Muscle layer of colon (tissue), 2 donors: ENCODE measurements around the gene SAP130.

Experiments used
- H3K27ac ChIP-seq: one replicate; pipeline ENCODE4 v1.7.0; 2013; ENCODE audit warnings: low read depth, mild to moderate bottlenecking, low read length, moderate library complexity
- H3K27me3 ChIP-seq, 2 donors: one replicate each; pipeline ENCODE4 v1.7.0; 2013; ENCODE audit warnings: low read length in 2 of 2, mild to moderate bottlenecking in 2 of 2; ENCODE audit not compliant: insufficient read depth in 2 of 2, control insufficient read depth in 1 of 2
- H3K36me3 ChIP-seq: one replicate; pipeline ENCODE4 v1.7.0; 2013; ENCODE audit warnings: mild to moderate bottlenecking, low read length; ENCODE audit not compliant: insufficient read depth
- H3K4me1 ChIP-seq: one replicate; pipeline ENCODE4 v1.7.0; 2013; ENCODE audit warnings: mild to moderate bottlenecking, low read length; ENCODE audit not compliant: insufficient read depth
- H3K4me3 ChIP-seq, 2 donors: one replicate each; pipeline ENCODE4 v1.7.0; 2013; ENCODE audit warnings: low read length in 2 of 2, low read depth in 1 of 2, mild to moderate bottlenecking in 1 of 2, moderate library complexity in 1 of 2
- H3K9ac ChIP-seq: one replicate; pipeline ENCODE4 v1.7.0; 2013; ENCODE audit warnings: low read length
- H3K9me3 ChIP-seq: one replicate; pipeline ENCODE4 v1.7.0; 2013; ENCODE audit warnings: mild to moderate bottlenecking, low read length
- donor health status: abdominal sarcoma.
- donor health status: Adenocarcinoma of cecum.

SAP130 gene

DNA sequence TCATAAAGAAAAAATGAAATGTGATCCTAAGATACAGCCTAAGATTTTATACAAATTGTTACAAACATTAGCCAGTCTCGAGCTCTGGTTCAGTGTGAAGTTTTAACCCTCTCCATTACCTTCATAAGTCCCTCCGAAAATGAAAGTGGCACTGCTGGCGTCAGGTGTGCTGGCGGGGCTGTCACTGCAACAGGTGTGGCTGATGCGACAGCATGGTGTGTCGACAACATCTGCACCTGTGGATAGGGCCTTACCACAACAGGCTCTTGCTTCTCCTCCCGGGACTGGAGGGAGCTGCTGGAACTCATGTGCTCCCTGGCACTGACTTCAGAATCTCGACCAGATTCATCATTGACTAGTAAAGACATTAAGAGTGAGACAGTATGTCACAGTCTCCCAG is 10.3 kb downstream of the SAP130 start:
- H3K9me3 ChIP-seq: no peaks in the 10 kb centered on the region
- no peaks in the 10 kb centered on the region for H3K27me3 ChIP-seq
- H3K36me3 ChIP-seq: peaks cover 59% of the 10 kb centered on the region
- no peak overlapping the region for H3K27ac ChIP-seq
- H3K4me3 ChIP-seq: no peak overlapping the region
- H3K9ac ChIP-seq: no peak overlapping the region
- H3K4me1 ChIP-seq: no peaks in the 10 kb centered on the region

DNA sequence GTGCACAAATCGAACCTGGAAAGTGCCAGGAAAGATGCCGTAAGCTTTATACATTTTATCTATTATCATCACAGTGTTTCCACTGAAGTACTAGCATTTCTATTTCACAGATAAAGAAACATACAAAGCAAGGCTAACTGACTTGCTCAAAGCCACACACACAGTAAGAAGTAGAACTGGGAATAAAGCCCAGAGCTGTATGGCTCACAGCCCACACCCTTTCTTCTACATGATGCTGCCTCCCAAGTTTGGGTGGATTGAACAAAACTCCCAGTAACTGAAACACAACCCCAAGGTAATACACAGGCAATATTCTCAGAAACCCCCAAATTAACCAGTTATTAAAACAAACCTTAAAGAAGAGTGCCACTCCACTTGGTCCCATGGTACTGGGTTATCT is 11.2 kb downstream of the SAP130 start:
- H3K4me3 ChIP-seq: no peak overlapping the region
- H3K9ac ChIP-seq: no peak overlapping the region
- no peaks in the 10 kb centered on the region for H3K4me1 ChIP-seq
- H3K27me3 ChIP-seq: no peaks in the 10 kb centered on the region
- peaks cover 60% of the 10 kb centered on the region for H3K36me3 ChIP-seq
- H3K9me3 ChIP-seq: no peaks in the 10 kb centered on the region
- H3K27ac ChIP-seq: no peak overlapping the region

DNA sequence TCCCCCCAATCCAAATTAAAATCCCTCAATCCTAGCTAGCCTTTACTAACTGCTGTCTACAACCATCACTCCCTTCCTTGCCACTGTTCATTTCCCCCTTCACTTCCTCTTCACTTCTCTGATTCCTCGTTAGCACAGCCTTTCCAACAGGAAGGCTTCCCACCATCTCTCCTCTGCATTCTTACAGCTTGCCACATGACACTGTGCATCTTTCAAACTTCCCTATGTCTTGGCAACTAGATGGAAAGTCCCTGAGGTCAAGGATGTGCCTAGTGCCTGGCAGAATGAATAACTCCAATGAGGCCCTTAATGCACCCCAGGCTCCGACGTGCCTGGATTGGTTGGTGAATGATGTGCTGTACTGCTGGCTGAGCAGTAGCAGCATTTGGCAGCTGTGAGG is 15.2 kb downstream of the SAP130 start:
- Histone ChIP-seq H3K27ac (no peak overlapping the region), H3K4me3 (no peak overlapping the region), H3K27me3 (no peaks in the 10 kb centered on the region), H3K4me1 (no peaks in the 10 kb centered on the region), H3K36me3 (peaks cover 96% of the 10 kb centered on the region), H3K9me3 (no peaks in the 10 kb centered on the region), H3K9ac (no peak overlapping the region)

DNA sequence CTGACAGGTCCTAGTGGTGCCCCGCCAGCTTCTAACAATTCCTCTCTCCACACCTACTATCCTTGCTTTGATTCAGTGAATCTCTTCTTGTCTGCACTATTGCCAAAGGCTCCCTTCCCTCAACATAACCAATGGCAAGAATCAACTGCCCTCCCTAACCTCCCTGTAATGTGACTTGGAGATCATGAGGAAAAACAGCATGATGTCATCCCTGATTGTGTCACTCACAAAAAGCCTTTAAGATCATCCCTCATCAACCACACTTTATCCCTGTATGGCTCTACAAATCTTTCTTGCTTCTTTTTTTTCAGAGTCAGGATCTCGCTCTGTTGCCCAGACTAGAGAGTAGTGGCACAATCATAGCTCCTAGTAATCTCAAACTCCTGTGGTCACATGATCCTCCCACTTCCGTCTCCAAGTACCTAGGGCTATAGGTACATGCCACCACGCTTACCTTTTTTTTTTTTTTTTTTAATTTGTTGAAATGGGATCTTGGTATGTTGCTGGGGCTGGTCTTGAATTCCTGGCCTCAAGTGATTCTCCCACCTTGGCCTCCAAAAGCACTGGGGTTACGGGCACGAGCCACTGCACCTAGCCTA is 19.7 kb downstream of the SAP130 start:
- Histone ChIP-seq H3K27me3 (no peaks in the 10 kb centered on the region), H3K27ac (no peak overlapping the region), H3K4me1 (no peaks in the 10 kb centered on the region), H3K4me3 (no peak overlapping the region), H3K36me3 (peaks cover 72% of the 10 kb centered on the region), H3K9ac (no peak overlapping the region), H3K9me3 (no peaks in the 10 kb centered on the region)

DNA sequence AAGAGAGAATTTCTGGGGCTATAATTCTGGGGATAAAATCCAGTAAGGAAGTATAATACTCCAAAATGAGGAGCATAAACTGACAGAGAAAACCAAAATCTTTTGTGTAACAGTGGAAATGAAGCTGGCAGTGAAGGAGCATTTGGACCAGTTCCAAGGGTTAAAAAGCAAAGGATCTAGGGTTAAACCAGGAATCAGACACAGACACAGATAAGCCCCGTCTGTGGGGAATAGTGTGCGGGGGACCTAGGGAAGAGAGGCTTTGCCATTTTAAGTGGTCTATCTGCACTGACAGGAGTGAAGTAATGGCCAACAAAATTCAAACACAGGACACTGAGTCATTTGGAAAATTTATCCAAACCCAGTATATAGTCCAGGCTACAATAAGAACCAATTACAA is 23.4 kb downstream of the SAP130 start:
- Histone ChIP-seq H3K27me3 (no peaks in the 10 kb centered on the region), H3K9ac (no peak overlapping the region), H3K27ac (no peak overlapping the region), H3K9me3 (no peaks in the 10 kb centered on the region), H3K4me3 (no peak overlapping the region), H3K36me3 (peaks cover 62% of the 10 kb centered on the region), H3K4me1 (no peaks in the 10 kb centered on the region)

DNA sequence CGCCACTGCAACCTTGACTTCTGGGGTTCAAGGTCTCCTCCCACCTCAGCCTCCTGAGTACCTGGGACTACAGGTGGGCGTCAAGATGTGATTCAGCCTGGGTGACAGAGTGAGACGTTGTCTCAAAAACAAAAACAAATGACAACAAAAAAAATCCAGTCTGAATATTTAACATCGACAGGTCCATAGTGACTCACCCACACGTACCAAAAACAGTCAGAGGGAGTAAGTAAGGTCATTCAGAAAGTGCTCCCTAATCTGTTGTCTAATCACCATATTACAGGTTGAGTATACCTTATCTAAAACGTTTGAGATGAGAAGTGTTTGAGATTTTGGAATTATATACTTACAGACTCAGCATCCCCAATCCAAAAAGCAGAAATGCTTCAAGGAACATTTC is 24.4 kb downstream of the SAP130 start:
- no peak overlapping the region for H3K4me3 ChIP-seq
- no peak overlapping the region for H3K9ac ChIP-seq
- H3K27ac ChIP-seq: no peak overlapping the region
- H3K36me3 ChIP-seq: peaks cover 62% of the 10 kb centered on the region
- H3K4me1 ChIP-seq: no peaks in the 10 kb centered on the region
- H3K27me3 ChIP-seq: no peaks in the 10 kb centered on the region
- no peaks in the 10 kb centered on the region for H3K9me3 ChIP-seq

DNA sequence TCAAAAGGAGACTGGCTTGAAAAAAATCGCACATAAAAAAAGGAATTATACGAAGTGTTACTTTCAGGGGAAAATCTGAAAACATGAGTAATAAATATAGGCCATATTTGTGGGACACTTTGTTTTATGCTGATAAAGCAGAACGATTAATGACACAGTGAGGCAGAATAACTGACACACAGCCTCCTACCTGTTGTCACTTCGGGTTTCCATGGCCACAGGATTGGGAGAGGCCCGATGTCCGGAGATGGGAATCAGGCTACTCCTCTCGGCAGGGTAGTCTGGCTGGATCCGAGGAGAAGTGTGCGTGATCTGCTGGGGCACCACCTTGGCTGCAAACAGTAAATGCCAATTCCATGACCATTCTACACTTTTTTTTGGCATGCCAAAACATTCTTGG is 31.7 kb downstream of the SAP130 start:
- H3K4me3 ChIP-seq: no peak overlapping the region
- H3K9ac ChIP-seq: no peak overlapping the region
- no peaks in the 10 kb centered on the region for H3K9me3 ChIP-seq
- H3K36me3 ChIP-seq: peaks cover 52% of the 10 kb centered on the region
- no peaks in the 10 kb centered on the region for H3K27me3 ChIP-seq
- no peaks in the 10 kb centered on the region for H3K4me1 ChIP-seq
- H3K27ac ChIP-seq: no peak overlapping the region

DNA sequence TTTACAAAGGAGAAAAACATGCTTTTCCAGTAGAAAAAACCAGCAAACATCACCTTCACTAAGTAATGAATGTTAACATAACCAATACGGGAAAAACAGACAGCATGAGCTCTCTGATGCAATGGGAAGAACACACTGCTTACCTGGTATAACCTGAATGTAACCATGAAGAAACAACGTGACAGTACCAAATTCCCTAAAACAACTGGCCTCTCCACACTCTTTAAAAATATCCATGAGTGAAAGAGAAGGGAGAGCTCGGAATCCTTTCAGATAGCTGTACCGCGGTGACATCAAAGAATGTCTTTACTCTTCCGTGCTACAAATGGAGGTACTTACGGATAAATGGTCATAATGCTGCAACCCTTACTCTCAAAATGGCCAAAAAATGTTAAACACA is 32.1 kb downstream of the SAP130 start:
- H3K36me3 ChIP-seq: peaks cover 48% of the 10 kb centered on the region

DNA sequence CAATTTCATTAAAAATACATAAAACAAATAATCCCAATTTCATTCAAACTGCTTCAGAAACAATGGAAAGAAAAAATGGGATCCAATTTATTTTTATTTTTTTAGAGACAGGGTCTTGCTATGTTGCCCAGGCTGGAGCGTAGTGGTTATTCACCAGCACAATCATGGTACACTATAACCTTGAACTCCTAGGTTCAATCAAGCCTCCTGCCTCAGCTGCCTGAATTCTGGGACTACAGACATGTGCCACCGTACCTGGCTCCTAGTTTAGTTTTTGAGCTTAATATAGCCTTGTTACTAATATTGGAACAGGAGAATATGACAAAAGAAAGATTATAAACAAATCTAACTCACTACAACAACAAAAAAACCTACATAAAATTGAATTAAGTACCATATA is 34.2 kb downstream of the SAP130 start:
- Histone ChIP-seq H3K4me1 (no peaks in the 10 kb centered on the region), H3K36me3 (peaks cover 39% of the 10 kb centered on the region), H3K9ac (no peak overlapping the region), H3K4me3 (no peak overlapping the region), H3K27ac (no peak overlapping the region), H3K9me3 (no peaks in the 10 kb centered on the region), H3K27me3 (no peaks in the 10 kb centered on the region)

More for the DNA sequence above, 32.1 kb downstream of the SAP130 start:
- Histone ChIP-seq H3K4me1 (no peaks in the 10 kb centered on the region), H3K9ac (no peak overlapping the region), H3K27ac (no peak overlapping the region), H3K27me3 (no peaks in the 10 kb centered on the region), H3K9me3 (no peaks in the 10 kb centered on the region), H3K4me3 (no peak overlapping the region)

DNA sequence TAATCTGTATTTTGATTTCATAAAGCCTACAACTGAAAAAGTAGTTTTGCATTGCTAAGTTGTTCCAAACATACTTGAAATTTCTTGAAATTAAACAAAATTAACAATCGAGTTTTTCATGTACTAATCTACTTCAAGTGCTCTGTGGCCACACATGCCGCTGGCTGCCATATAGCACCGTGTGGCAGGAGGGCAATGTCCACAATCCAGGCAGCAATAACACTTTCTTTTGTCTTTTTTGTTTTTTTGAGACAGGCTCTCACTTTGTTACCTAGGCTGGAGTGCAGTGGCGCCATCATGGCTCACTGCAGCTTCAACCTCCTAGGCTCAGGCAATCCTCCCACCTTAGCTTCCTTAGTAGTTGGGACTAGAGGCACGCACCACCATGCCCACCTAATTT is 36.1 kb downstream of the SAP130 start:
- Histone ChIP-seq H3K27ac (no peak overlapping the region), H3K9ac (no peak overlapping the region), H3K4me1 (no peaks in the 10 kb centered on the region), H3K4me3 (no peak overlapping the region), H3K36me3 (peaks cover 45% of the 10 kb centered on the region), H3K9me3 (no peaks in the 10 kb centered on the region), H3K27me3 (no peaks in the 10 kb centered on the region)

DNA sequence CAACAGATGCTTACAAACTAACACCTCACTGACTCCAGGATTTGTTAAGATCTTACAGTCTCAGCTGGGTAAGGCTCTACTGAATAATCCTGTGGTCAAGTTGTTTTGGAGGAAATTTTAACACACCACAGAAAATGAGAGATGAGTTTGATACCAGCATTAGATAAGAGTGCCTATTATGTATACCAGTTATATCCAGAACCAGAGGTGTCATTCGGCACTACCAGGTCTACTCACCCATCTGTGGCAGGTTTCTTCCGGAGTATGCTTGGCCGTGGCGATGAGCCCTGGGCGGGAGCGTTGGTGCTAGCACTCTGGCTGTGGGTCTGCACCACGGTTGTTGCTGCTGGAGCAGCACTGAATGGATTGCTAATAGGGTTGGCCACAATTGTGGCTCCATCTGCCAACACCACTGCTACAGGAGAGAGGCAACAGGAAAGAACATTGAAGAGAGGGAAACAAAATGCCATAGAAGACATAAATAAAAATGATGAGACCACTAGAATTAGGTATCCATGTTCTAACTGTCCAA is 41.2 kb downstream of the SAP130 start:
- H3K36me3 ChIP-seq: peaks cover 74% of the 10 kb centered on the region
- H3K9me3 ChIP-seq: no peaks in the 10 kb centered on the region
- no peak overlapping the region for H3K27ac ChIP-seq
- H3K4me1 ChIP-seq: no peaks in the 10 kb centered on the region
- H3K4me3 ChIP-seq: no peak overlapping the region
- H3K27me3 ChIP-seq: no peaks in the 10 kb centered on the region
- no peak overlapping the region for H3K9ac ChIP-seq

DNA sequence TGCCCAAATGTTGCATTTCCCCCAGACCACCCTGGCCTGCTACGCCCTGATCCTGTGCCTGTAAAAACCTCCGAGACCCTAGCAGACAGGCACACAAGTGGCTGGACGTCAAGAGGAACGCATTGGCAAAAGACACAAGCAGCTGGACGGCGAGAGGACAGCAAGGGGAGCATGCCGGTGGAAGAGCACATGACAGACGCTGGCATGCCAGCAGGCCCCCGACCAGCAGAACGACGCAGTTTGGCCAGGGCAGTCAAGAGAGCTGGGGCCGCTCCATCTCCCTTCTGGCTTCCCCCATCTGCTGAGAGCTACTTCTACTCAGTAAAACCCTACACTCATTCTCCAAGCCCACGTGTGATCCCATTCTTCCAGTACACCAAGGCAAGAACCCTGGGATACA is 42.1 kb downstream of the SAP130 start:
- no peak overlapping the region for H3K9ac ChIP-seq
- H3K4me1 ChIP-seq: no peaks in the 10 kb centered on the region
- H3K4me3 ChIP-seq: no peak overlapping the region
- H3K36me3 ChIP-seq: peaks cover 74% of the 10 kb centered on the region
- H3K27ac ChIP-seq: no peak overlapping the region
- no peaks in the 10 kb centered on the region for H3K9me3 ChIP-seq
- H3K27me3 ChIP-seq: no peaks in the 10 kb centered on the region
